HG03159 (cell line): Measurements from ENCODE around the gene RAD1.
"Not testable (repeated sequence)": the region's sequence is repeated elsewhere in the genome, so short reads cannot be mapped to it uniquely, and the experiment has no call there.

ENCODE experiments used
- ATAC-seq: cut with Tn5 transposase; IDR thresholded peaks from one replicate; pipeline ENCODE4 v1.9.1; 2021; ENCODE audit warnings: mild to moderate bottlenecking, moderate library complexity; ENCODE audit not compliant: unreplicated experiment

Gene RAD1, protein sequence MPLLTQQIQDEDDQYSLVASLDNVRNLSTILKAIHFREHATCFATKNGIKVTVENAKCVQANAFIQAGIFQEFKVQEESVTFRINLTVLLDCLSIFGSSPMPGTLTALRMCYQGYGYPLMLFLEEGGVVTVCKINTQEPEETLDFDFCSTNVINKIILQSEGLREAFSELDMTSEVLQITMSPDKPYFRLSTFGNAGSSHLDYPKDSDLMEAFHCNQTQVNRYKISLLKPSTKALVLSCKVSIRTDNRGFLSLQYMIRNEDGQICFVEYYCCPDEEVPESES

DNA sequence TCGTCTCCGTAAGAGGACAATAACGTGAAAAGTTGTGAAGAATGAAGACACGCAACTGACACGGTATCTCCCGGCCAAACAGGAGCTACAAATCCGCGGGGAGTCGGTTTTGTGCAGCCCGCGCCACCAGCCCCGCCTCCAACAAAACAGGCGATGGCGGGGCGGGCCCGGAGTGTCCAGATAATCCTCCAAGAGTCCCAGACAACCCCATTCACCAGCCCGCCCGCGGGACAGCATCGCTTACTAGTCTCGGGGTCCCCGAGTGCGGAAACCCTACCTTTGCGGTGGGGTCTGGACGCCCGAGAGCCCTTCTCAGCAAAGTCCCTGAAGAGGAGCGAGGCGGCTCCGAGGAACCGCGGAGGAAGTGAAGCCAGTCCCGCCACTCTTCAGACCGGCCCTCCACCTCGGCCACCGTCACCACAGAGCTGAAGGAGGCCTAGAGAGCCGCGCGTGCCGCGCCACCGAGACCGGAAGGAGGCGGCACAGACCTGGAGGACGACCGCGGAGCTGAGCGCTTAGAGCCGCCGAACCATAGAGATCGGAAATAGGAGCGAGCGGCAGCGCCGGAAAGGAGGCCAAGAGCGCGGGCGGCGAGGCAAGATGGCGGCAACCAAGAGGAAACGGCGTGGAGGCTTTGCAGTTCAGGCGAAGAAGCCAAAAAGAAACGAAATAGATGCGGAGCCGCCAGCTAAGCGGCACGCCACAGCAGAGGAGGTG lies at the start of gene RAD1, which contains the start of gene BRIX1:
Gene RAD1, minus strand, starts transcription at position 366 of the 717 bp plus-strand sequence. CDS start 612 bp downstream, outside the sequence.
Gene BRIX1, plus strand, starts transcription at position 573 of the 717 bp plus-strand sequence. Its CDS starts 28 bp downstream, at position 601.
- peak; percentile 98 for ATAC-seq

DNA sequence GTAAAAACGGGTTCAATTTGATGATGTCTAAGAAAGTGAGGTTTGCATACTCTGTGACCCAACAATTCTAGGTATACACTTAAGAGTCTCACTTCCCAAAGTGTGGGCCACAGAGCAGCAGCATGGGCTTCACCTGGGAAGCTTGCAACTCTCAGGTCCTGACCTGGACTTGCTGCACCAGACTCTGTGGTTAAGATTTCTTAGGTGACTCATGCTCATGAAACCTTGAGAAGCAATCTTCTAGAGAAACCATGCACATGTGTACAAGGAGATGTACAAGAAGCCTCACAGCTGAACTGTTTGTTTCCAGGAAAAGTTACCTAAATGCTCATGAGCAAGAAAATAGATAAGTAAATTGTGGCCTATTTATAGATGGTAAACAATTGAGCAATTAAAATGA lies 44.0 kb upstream of the RAD1 start:
- peak; percentile 91 for ATAC-seq

DNA sequence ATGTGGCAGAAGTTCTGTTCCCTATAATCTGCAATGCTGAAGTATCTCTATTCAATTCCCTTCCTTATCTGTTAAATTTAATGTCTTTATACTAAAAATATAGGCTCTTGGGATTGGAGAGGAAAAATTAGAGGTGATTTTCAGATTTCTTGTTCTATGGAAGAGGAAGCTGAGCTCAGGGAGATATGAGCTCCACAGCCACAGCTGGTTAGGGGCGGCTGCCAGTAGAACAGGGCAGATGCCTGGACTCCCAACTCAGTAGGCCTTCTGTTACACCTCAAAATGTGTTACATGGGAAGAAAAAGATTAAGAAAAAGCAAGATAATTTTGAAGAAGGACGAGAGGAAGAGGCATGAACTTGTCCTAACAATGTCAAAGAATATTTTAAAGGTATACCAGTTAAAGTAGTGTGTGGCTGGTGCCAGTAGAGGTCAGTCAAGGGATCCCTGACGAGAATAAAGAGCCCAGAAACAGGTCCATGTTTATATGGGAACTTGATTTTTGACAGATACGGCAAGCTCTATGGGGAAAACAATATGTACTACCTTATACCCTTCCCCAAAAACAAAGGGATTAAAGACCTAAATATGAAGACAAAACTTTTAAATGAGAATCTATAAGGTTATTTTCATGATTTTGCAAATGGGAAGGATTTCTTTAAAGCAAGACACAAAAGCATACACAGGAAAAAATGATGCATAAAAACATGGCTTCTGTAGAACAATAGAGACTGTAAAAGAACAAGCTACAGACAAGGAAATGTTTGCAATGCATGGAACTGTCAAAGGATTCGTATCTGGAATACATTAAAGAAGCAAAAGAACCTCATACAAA lies 42.8 kb upstream of the RAD1 start:
- ATAC-seq = no peak

DNA sequence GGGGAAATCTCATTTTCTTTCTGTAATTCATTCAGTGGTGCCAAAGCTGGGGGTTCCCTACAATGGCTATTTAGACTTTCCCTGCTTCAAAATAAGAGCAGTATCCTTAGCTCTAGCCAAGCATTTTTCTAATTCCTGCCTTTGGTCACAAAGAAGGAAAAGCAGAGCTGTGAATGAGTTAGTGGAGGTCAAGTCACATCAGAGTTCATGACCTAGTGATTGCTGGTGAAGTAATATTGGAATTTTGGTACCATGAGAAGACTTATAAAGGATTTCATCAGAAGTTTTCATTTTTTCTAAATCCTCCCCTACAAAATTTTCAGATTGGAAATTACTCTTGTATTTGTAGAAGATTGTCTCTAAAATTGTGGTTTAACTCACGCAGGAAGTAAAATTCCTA lies 42.0 kb upstream of the RAD1 start:
- ATAC-seq = no peak

DNA sequence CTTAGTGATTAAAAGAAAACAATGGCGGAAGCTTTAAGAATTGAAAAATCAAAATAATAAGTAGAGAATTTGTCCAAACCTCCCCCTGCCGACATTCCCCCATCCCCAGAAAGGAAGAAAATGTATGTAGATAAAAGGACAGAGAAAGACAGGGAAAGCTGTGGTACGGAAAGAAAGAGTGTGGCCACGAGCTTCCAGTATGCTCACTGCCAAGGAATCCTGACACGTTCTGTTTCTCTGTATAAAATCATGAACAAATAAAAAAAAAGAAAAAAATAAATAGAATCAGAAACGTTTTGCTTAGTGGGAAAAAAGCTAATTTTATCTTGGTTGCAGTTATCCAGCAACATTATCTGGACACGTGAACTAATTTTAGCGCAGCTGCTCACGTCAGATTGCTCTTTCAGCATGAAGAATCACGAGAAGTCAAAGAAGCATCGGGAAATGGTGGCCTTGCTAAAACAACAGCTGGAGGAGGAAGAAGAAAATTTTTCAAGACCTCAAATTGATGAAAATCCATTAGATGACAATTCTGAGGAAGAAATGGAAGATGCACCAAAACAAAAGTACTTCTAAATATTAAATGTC lies 29.2 kb upstream of the RAD1 start:
- ATAC-seq = no peak

DNA sequence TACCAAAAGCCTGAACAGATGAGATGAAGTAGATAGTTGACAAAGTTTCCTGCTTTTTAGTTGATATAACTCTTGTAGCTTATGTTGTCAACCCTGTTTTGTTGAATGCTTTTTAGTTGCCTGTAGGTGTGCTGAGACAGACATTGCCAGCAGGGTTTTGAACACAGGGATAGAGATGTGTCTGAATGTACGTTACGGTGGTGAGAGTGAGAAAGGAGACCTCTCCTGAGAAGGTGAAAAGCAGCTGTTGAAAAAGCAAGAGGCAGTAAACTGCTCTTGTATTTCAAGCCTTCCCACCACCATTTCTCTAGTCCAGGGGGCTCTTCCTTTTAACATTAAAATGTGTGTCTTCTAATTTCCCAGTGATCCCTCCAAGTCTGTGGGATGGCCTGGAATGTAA lies 28.7 kb upstream of the RAD1 start:
- no peak for ATAC-seq

DNA sequence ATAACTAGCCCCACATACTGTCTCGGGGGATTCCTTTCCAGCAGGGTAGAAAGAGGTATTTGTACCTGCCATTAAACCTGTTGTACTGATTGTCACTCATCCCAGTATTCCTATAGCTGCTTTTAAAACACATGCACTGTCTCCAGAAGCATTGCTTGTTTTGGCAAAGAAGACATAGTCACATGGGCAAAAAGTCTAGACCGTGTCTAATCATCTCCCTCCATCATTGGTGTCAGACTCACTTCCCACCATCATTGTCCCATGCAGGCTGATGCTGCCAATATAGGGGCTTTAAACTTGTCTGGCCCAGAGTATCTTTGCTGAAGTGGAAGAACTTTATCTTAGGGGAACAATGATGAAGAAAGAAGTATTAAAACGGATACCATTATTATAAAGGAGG lies 26.6 kb upstream of the RAD1 start:
- ATAC-seq = no peak

DNA sequence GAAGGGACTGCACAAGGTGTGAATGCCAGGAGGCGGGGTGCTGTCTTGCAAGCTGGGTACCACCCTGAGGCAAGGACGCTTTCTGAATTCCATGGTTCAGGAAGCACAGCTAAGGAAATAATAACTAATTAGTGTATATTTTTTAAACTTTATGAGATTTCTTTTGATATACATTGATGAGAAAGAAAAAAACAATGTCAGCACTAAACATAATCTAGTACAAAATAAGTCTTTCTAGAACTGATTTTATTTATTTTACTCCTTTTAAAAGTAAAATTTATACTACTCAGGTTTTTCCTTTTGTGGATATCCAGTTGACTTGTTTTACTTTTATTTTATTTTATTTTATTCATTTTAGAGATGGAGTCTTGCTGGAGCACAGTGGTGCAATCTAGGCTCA lies 17.6 kb upstream of the RAD1 start:
- no peak for ATAC-seq

DNA sequence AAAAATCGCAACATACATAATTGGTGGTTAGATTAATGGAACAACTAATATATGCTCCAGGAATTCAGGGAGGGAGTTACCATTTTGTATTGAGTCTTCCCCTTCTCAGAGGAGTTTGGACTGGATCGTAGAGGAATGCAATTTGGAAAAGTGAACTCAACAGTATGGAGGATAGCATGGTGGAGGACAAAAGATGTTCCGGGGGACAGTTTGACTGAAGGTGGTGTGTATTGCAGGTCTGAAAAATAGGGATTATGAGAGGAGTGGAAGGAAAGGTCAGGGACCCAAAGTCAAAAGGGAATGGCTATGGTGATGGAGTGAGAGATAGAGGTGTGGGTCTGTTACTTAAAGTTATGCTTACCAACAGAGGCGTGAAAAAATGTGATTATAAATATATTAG lies 15.6 kb upstream of the RAD1 start:
- ATAC-seq = no peak

DNA sequence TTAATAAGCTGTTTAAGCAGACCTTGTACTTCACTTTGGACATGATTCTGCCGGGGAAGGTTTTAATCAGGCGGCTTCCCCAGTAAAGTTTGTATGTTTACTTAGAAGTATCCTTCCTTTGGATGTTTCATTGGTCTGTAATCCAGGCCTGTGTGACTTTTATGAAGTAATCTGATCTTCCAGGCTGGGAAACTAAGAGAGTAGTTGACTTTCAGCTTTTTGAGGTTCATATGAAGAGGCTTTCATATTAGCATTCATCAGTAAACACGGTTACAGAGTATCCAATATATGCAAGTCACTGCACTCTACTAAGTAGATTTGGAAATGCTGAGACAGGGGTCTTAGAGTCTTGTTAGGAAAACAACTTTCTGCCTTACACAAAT lies 15.1 kb upstream of the RAD1 start:
- no peak for ATAC-seq

DNA sequence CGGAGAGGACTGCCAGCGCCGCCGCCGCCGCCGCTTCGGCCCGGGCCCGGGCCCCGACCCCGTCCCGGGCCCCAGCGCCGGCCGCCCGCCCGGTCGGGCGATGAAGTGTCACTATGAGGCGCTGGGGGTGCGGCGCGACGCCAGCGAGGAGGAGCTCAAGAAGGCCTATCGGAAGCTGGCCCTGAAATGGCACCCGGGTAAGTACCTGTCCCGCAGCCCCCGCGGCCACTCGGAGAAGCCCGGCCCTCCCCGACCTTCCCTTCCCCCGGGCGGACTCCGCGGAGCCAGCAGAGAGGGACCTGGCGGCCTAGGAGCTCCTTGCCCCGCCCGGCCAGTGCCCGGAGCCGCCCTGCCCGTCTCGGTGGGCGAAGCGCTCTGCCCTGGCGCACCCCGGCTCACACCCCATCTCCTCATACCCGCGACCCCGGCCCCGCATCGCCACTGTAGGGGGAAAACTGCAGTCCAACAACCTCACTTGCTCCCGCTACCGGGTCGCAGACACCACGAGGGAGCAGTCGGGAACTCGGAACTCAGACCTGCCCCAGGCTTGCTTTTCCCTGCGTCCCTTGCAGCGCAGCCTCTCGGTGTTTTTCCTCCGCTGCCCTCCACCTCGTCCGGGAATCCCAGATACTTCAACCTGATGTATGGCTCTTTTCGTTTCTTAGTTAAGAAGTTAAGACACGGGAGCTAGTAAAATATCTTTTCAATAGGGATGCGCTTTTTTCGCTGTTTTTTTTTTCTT lies 14.6 kb upstream of the RAD1 start:
- ATAC-seq = peak; percentile 75

DNA sequence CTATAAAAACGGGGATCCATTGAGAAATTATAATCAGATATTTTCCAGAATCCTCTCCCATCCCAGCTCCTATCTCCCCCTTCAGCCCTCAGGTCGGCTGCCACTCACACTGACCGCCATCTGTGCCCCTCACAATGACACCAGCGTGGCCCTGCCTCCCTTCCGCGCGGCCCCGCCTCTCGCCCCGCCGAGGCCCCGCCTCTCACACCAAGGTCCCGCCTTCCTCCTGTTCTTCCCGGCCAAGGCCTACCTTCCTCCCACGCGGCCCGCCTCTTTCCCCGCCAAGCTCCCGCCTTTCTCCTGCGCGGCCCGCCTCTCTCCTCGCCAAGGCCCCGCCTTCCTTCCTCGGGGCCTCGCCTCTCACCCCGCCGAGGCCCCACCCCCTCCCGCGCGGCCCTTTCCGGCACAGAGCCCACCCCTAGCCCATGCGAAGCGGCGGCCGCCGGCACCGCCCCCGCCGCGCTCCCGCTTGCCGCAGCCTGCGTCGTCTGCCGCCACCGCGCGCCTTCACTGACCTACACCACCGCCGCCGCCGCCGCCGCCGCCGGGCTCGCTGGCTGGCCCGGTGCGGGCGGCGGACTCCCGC lies 13.9 kb upstream of the RAD1 start, which contains the start of gene DNAJC21:
Gene DNAJC21, plus strand, starts transcription at position 426 of the 586 bp plus-strand sequence. CDS start 261 bp downstream, outside the sequence.
- peak; percentile 90 for ATAC-seq

DNA sequence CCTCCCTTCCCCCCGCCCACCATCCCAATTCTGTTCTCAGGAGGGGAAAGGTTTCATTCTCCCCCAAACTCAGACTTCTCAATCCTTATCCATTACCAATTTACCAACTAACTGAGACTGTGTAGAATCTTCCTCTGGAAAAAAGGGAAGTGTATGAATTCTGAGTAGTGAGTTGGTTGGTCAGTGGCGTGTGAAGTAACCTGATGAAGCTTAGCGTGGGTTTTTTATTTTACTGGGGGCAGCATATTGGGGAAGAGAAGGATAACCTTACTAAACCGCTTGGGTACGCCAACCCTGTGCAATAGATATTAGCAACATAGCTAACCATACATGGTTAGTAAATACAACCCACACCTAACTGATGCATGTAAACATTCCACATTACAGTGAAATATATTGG lies 13.0 kb upstream of the RAD1 start:
- ATAC-seq = no peak

DNA sequence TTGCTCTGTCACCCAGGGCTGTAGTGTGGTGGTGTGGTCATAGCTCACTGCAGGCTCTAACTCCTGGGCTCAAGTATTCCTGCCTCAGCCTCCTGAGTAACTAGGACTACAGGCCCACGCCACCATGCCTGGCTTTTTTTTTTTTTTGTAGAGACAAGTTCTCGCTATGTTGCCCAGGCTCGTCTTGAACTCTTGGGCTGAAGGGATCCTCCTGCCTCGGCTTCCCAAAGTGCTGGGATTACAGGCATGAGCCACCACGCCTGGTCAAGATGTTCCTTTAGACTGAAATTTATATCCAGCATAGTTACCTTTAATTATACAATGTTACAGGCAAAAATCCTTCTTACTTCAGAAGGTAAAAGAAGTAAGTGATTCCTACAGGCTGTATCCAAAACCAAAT lies 12.5 kb upstream of the RAD1 start:
- ATAC-seq = no peak

DNA sequence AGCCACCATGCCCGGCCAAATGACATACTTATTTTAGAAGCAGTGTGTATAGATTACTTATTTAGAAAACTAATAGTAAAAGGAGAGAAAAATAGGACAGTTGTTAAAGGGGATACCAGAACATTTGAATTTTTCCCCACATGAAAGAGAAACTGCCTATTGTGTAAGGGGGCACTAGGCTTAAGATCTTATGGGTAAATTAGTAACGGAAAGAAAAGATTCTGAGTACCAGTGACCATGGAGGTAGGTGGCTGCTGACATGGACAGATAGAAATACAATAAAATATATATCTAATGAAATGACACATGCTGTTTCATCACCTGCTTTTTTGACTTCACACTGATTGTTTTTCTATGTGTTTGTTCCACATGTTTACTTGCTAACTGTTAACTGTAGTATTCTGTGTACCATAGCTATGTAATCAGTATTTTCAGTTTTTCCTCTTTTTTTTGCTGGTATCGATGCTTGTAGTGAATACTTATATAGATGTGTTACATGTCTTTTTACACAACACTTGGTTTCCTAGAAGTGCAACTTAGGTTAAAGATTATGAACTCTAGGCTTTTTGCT lies 11.1 kb upstream of the RAD1 start:
- ATAC-seq = no peak

DNA sequence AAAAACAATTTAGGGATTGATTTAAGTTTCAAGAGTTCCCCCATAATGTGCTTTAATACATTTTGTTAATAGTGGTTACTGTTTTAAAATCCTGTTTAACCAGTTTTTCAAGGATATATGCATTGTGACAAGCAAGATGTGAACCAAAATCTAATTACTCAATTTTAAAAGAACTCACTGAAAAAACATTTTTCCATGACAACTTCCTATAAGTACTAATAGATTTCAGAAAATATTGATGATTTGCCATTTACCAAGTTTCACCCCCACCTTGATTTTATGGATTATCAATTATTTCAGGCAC lies 9.1 kb upstream of the RAD1 start:
- ATAC-seq = no peak

DNA sequence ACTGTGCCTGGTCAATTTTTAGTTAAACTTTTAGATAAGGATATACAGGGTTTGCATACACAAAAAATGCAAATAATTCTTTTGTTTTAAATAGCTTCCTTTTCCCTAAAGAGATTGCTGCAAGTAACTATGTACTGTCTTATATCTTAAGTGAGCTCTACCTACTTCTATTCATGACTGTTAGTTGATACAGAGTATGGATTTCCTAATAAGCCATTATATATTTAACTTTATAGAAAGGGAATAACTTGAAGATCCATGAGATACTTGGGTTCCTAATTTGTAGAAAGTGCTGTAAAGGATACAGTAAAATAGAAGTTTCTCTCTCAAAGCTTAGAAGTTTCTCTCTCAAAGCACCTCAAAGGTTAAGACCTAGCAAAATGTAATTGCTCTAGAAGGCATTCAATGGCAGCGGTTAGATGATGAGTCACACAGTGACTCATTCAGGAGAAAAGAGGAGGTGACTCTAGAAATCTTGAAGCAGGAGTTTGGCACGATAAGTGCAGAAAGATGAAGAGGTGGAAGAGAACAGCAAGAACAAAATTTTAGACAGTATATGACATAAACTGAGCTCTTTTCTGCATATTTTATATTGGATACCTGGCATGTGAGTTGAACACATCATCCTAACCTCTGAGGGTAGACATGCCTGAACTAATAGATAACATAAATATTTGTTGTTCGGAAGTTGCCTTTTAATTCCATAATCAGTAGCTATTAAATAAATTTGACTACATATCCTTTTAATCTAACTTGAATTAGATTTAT lies 8.6 kb upstream of the RAD1 start:
- peak; percentile 43 for ATAC-seq

DNA sequence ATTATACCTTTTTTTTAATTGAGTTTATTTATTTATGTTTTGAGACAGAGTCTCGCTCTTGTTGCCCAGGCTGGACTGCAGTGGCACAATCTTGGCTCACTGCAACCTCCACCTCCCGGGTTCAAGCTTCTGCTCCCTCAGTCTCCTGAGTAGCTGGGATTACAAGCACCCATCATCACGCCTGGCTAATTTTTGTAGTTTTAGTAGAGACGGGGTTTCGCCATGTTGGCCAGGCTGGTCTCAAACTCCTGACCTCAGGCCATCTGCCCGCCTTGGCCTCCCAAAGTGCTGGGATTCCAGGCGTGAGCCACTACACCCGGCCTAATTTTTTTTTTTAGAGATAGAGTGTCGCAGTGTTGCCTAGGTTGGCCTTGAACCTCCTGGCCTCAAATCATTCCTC lies 8.0 kb upstream of the RAD1 start:
- not testable (repeated sequence) for ATAC-seq

DNA sequence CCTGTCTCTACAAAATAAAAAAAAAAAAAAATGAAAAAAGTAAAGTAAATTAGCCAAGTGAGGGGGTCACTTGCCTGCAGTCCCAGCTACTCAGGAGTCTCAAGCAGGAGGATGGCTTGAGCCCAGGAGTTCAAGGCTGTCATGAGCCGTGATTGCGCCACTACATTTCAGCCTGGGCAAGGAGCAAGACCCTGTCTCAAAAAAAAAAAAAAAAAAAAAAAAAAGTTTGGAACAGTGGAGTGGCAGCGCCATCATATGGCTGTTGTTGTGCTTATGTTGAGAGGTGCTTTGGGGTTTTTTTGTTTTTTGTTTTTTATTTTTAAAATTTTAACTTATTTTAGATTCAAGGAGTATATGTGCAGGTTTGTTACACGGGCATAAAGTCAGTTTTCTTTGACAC lies 3.8 kb upstream of the RAD1 start:
- no peak for ATAC-seq
